WTC11 (cell line): ENCODE results near the gene RTN4. TPM values are rescaled to one million over a fixed set of nuclear protein-coding genes. Genes with fewer than 3 reads are reported as not detected.
A peak's percentile ranks its signal among the peaks of the same experiment; 100 is the strongest.

Experiments used
- ATAC-seq: fragments of 200-7000 bp; cut with Tn5 transposase; 2 replicates; pipeline ENCODE4 v1.10.0; 2021; ENCODE audit warnings: mild to moderate bottlenecking, moderate library complexity
- CTCF ChIA-PET: fragments of 300-600 bp; sonication (Branson Sonifier 250); formaldehyde crosslinking; loops from one replicate; lab custom pipeline; 2021; ENCODE audit warnings: antibody characterized with exemption; lab: Charles Lee
- POLR2A ChIA-PET: fragments of 350-600 bp; sonication (Branson Sonifier 250); formaldehyde crosslinking; loops from one replicate; lab custom pipeline; 2021; ENCODE audit warnings: antibody characterized with exemption; lab: Charles Lee
- DNase-seq: peaks from one replicate; pipeline ENCODE4 v3.0.0; 2021; ENCODE audit warnings: low spot score
- H3K27ac Mint-ChIP-seq: 2 replicates; pipeline ENCODE4 v1.8.0; 2021; ENCODE audit warnings: mixed read lengths
- H3K27me3 Mint-ChIP-seq: 2 replicates; pipeline ENCODE4 v1.8.0; 2021; ENCODE audit warnings: low read depth, mild to moderate bottlenecking, moderate library complexity, mixed read lengths
- H3K36me3 Mint-ChIP-seq: 2 replicates; pipeline ENCODE4 v1.8.0; 2021; ENCODE audit warnings: mixed read lengths
- H3K4me1 Mint-ChIP-seq: 2 replicates; pipeline ENCODE4 v1.8.0; 2022; ENCODE audit warnings: mixed read lengths
- H3K4me3 Mint-ChIP-seq: 2 replicates; pipeline ENCODE4 v1.8.0; 2021; ENCODE audit warnings: mild to moderate bottlenecking, moderate library complexity, mixed read lengths
- H3K9me3 Mint-ChIP-seq: 2 replicates; pipeline ENCODE4 v1.8.0; 2021; ENCODE audit warnings: mixed read lengths
- CREM ChIP-seq: sonication (generic); formaldehyde crosslinking; IDR thresholded peaks from 2 replicates; pipeline ENCODE4 v1.8.1; 2022; ENCODE audit warnings: mild to moderate bottlenecking, missing genetic modification reagents, moderate library complexity
- ETV6 ChIP-seq: sonication (generic); formaldehyde crosslinking; IDR thresholded peaks from 2 replicates; pipeline ENCODE4 v1.8.1; 2022; ENCODE audit warnings: mild to moderate bottlenecking, missing genetic modification reagents
- GRHL2 ChIP-seq: fragments of 250-450 bp; sonication (Bioruptor Pico); IDR thresholded peaks from 2 replicates; pipeline ENCODE4 v1.8.0; 2022; ENCODE audit warnings: mild to moderate bottlenecking, moderate library complexity; ENCODE audit not compliant: insufficient replicate concordance, severe bottlenecking
- JAZF1 ChIP-seq: fragments of 250-450 bp; sonication (Bioruptor Pico); IDR thresholded peaks from 2 replicates; pipeline ENCODE4 v1.9.0; 2021; ENCODE audit warnings: moderate library complexity, mild to moderate bottlenecking, inconsistent platforms
- NFE2L1 ChIP-seq: sonication (generic); formaldehyde crosslinking; IDR thresholded peaks from 2 replicates; pipeline ENCODE4 v1.8.1; 2023; ENCODE audit warnings: missing genetic modification reagents
- SMAD4 ChIP-seq: sonication (generic); formaldehyde crosslinking; IDR thresholded peaks from 2 replicates; pipeline ENCODE4 v1.8.0; 2022; ENCODE audit warnings: mild to moderate bottlenecking, missing genetic modification reagents
- SOX15 ChIP-seq: fragments of 250-450 bp; sonication (Bioruptor Pico); IDR thresholded peaks from 2 replicates; pipeline ENCODE4 v1.9.0; 2021; ENCODE audit warnings: mild to moderate bottlenecking
- ZBTB21 ChIP-seq: sonication (generic); formaldehyde crosslinking; IDR thresholded peaks from 2 replicates; pipeline ENCODE4 v1.8.1; 2023; ENCODE audit warnings: mild to moderate bottlenecking, missing genetic modification reagents, borderline replicate concordance
- ZNF263 ChIP-seq: sonication (generic); formaldehyde crosslinking; IDR thresholded peaks from 2 replicates; pipeline ENCODE4 v1.8.1; 2022; ENCODE audit warnings: low read depth, mild to moderate bottlenecking, moderate library complexity, missing genetic modification reagents
- ZNF317 ChIP-seq: sonication (generic); formaldehyde crosslinking; IDR thresholded peaks from 2 replicates; pipeline ENCODE4 v1.8.1; 2023; ENCODE audit warnings: low read depth, mild to moderate bottlenecking, moderate library complexity, missing genetic modification reagents, borderline replicate concordance
- ZNF396 ChIP-seq: fragments of 250-450 bp; sonication (Bioruptor Pico); IDR thresholded peaks from 2 replicates; pipeline ENCODE4 v1.8.0; 2021; ENCODE audit warnings: mild to moderate bottlenecking, moderate library complexity, borderline replicate concordance
- total RNA-seq: library from RNA; stranded (reverse); gene quantifications from 3 replicates; pipeline ENCODE4 v1.2.3, GENCODE V29; 2021
- TF ChIP-seq, protein P1 (sequence below): sonication (generic); formaldehyde crosslinking; IDR thresholded peaks from 2 replicates; pipeline ENCODE4 v1.8.1; 2023; ENCODE audit warnings: mild to moderate bottlenecking, moderate library complexity, missing genetic modification reagents
- TF ChIP-seq, protein P2 (sequence below): fragments of 250-450 bp; sonication (Bioruptor Pico); IDR thresholded peaks from 2 replicates; pipeline ENCODE4 v1.9.0; 2021; ENCODE audit warnings: mild to moderate bottlenecking
- TF ChIP-seq, protein P3 (sequence below): fragments of 250-450 bp; sonication (Bioruptor Pico); conservative IDR thresholded peaks from 2 replicates; pipeline ENCODE4 v1.9.0; 2021; ENCODE audit warnings: mild to moderate bottlenecking
- TF ChIP-seq, protein P4 (sequence below): sonication (generic); formaldehyde crosslinking; IDR thresholded peaks from 2 replicates; pipeline ENCODE4 v1.8.1; 2023; ENCODE audit warnings: mild to moderate bottlenecking, missing genetic modification reagents

Gene RTN4
- total RNA-seq, 1 experiment from 2014 or later: 202 TPM

DNA sequence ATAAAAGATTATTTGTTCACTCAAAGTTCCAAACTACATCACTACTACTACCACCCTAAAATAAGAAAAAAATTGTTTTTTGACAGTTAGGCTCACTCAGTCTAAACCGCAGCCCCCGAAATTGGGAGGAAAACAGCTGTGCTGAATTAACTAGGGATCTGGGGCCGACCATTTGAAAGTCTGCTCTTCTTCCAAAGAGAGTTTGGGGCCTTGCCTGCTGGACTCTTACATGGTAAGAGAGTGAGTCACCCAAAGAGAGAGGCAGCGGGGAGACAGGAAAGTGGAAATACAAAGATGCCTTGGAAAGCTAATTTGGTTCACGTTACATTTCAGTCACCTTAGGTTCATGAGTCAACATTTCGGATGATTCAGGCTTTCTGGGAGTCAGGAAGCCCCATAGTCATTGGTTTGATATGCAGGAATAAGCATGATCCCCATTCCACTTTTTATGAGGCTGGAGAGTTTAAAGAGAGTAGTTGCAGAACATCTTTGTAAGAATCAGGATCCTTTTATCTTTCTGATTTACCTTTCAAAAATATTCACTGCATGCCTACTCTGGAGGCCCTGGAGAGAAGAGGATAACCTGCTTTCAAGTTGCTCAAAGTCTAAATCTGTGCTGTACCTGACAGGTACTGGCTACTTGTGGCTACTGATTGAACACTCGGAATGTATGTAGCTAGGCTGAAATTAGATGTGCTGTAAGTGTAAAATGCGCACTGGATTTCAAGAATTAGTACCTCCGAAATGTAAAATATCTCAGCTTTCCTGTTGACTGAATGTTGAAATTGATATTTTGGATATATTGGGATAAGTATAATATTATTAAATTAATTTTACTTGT, 995 bp upstream of the RTN4 start:
- CTCF ChIA-PET: interaction anchor here (0.8 to 4.3 kb wide), 7 partner anchors 7 to 213 kb away, joined by 3 to 25 read pairs (median 7); no protein-coding TSS in a partner anchor

DNA sequence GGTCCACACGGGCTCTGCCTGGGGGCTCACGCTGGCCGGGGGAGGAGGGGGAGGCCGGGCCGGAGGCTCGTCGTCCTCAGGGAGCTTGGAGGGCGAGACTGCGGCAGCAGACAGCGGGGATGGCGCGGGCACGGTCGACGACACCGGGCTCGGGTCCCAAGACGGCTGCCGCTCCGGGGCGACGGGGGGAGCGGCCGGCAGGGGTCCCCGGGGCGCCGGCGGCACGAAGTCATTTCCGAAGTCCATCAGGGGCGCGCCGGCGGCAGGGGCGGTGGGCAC, 491 bp downstream of the RTN4 start:
- H3K9me3 Mint-ChIP-seq: no peaks in the 10 kb centered on the region
- peak overlapping the region; percentile 99 for H3K4me3 Mint-ChIP-seq
- no peak overlapping the region for H3K27ac Mint-ChIP-seq
- peaks cover 44% of the 10 kb centered on the region for H3K4me1 Mint-ChIP-seq
- no peaks in the 10 kb centered on the region for H3K36me3 Mint-ChIP-seq
- DNase-seq (no peak), ATAC-seq (no peak)
- ChIA-PET POLR2A (interaction anchor here (0.6 to 1.9 kb wide), 21 partner anchors 9 to 491 kb away, joined by 3 to 10 read pairs (median 4); partner anchors contain the start of genes CLHC1 and RPS27A), CTCF (interaction anchor here (0.5 to 4.3 kb wide), 8 partner anchors 9 to 211 kb away, joined by 3 to 25 read pairs (median 6); no protein-coding TSS in a partner anchor)
- TF ChIP-seq, protein P1, sequence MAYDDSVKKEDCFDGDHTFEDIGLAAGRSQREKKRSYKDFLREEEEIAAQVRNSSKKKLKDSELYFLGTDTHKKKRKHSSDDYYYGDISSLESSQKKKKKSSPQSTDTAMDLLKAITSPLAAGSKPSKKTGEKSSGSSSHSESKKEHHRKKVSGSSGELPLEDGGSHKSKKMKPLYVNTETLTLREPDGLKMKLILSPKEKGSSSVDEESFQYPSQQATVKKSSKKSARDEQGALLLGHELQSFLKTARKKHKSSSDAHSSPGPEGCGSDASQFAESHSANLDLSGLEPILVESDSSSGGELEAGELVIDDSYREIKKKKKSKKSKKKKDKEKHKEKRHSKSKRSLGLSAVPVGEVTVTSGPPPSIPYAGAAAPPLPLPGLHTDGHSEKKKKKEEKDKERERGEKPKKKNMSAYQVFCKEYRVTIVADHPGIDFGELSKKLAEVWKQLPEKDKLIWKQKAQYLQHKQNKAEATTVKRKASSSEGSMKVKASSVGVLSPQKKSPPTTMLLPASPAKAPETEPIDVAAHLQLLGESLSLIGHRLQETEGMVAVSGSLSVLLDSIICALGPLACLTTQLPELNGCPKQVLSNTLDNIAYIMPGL (CRISPR knock-in tag): 0 out of 2 replicates have a peak, but pooled peaks have one; percentile 7
- no peak for TF ChIP-seq SMAD4 (CRISPR knock-in tag)
- H3K27me3 Mint-ChIP-seq: no peaks in the 10 kb centered on the region

More for the DNA sequence above, 995 bp upstream of the RTN4 start:
- no peak for DNase-seq
- peaks cover 35% of the 10 kb centered on the region for H3K4me1 Mint-ChIP-seq
- ATAC-seq: 0 out of 2 replicates have a peak, but pooled peaks have one; percentile 0
- H3K36me3 Mint-ChIP-seq: no peaks in the 10 kb centered on the region
- POLR2A ChIA-PET: interaction anchor here (0.6 to 1.7 kb wide), 25 partner anchors 7 to 493 kb away, joined by 3 to 10 read pairs (median 4); partner anchors contain the start of genes CCDC88A, CLHC1, EML6 and RPS27A
- no peaks in the 10 kb centered on the region for H3K27me3 Mint-ChIP-seq
- no peaks in the 10 kb centered on the region for H3K9me3 Mint-ChIP-seq
- H3K4me3 Mint-ChIP-seq: peak overlapping the region; percentile 99
- peak overlapping the region; percentile 97 for H3K27ac Mint-ChIP-seq
- TF ChIP-seq ZBTB21 (CRISPR knock-in tag) (no peak), ZNF317 (no peak), ZNF396 (CRISPR knock-in tag) (no peak), SOX15 (CRISPR knock-in tag) (no peak), CREM (CRISPR knock-in tag) (no peak), JAZF1 (CRISPR knock-in tag) (no peak), ETV6 (no peak), NFE2L1 (no peak), ZNF263 (CRISPR knock-in tag) (no peak), GRHL2 (CRISPR knock-in tag) (no peak)
- TF ChIP-seq, protein P2, sequence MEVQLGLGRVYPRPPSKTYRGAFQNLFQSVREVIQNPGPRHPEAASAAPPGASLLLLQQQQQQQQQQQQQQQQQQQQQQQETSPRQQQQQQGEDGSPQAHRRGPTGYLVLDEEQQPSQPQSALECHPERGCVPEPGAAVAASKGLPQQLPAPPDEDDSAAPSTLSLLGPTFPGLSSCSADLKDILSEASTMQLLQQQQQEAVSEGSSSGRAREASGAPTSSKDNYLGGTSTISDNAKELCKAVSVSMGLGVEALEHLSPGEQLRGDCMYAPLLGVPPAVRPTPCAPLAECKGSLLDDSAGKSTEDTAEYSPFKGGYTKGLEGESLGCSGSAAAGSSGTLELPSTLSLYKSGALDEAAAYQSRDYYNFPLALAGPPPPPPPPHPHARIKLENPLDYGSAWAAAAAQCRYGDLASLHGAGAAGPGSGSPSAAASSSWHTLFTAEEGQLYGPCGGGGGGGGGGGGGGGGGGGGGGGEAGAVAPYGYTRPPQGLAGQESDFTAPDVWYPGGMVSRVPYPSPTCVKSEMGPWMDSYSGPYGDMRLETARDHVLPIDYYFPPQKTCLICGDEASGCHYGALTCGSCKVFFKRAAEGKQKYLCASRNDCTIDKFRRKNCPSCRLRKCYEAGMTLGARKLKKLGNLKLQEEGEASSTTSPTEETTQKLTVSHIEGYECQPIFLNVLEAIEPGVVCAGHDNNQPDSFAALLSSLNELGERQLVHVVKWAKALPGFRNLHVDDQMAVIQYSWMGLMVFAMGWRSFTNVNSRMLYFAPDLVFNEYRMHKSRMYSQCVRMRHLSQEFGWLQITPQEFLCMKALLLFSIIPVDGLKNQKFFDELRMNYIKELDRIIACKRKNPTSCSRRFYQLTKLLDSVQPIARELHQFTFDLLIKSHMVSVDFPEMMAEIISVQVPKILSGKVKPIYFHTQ: no peak
- TF ChIP-seq, protein P3, sequence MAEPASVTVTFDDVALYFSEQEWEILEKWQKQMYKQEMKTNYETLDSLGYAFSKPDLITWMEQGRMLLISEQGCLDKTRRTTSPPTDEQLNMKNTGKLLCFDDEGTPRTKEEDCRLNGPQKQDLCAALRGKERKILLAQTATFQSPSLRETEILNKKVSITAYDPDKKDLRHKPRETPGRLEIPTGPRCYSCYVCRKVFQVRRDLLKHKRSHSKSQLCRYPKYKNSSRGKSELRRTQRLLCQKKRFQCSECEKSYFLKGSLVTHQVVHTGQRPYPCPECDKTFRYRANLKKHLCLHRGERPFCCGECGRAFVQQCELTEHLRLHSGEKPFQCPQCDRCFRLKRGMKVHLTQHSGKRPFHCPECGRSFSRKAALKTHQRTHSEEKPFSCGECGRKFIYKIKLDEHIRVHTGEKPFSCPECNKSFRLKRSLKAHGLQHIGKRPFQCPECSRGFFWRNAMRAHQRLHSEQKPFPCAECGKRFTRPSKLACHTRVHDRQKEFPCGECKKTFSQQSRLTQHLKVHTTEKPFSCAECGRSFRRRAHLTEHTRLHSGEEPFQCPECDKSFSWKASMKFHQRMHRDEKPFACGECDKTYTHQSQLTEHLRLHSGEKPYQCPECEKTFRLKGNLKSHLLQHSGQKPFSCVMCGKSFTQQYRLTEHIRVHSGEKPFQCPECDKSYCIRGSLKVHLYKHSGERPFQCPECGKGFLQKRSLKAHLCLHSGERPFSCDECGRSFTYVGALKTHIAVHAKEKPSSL (CRISPR knock-in tag): no peak
- TF ChIP-seq, protein P4, sequence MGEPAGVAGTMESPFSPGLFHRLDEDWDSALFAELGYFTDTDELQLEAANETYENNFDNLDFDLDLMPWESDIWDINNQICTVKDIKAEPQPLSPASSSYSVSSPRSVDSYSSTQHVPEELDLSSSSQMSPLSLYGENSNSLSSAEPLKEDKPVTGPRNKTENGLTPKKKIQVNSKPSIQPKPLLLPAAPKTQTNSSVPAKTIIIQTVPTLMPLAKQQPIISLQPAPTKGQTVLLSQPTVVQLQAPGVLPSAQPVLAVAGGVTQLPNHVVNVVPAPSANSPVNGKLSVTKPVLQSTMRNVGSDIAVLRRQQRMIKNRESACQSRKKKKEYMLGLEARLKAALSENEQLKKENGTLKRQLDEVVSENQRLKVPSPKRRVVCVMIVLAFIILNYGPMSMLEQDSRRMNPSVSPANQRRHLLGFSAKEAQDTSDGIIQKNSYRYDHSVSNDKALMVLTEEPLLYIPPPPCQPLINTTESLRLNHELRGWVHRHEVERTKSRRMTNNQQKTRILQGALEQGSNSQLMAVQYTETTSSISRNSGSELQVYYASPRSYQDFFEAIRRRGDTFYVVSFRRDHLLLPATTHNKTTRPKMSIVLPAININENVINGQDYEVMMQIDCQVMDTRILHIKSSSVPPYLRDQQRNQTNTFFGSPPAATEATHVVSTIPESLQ (CRISPR knock-in tag): no peak
